GM23338 (cell line): ENCODE measurements around the gene RFC5. TPM values are rescaled to one million over a fixed set of nuclear protein-coding genes. Genes with fewer than 3 reads are reported as not detected.

ENCODE experiments used
- ATAC-seq: fragments of 200-7000 bp; cut with Tn5 transposase; 3 replicates; pipeline ENCODE4 v1.9.1; 2020
- DNase-seq: peaks from one replicate; pipeline ENCODE4 v3.0.0-alpha.2; 2015; ENCODE audit warnings: low spot score
- H2AFZ ChIP-seq: fragments of 200-600 bp; sonication (generic); 2 replicates; pipeline ENCODE4 v1.8.0; 2016; ENCODE audit warnings: antibody characterized with exemption, mild to moderate bottlenecking, moderate library complexity
- H3F3A ChIP-seq: fragments of 200-600 bp; sonication (generic); replicated peaks from 2 replicates; pipeline ENCODE4 v1.8.0; 2017; ENCODE audit warnings: antibody characterized with exemption, mixed run types, low read depth
- H3K27ac ChIP-seq: fragments of 200-600 bp; sonication (generic); 2 replicates; pipeline ENCODE4 v1.6.1; 2016; ENCODE audit warnings: low read depth
- H3K27me3 ChIP-seq: fragments of 200-600 bp; sonication (generic); 2 replicates; pipeline ENCODE4 v1.8.0; 2016; ENCODE audit warnings: mild to moderate bottlenecking, mixed run types, moderate library complexity; ENCODE audit not compliant: insufficient read depth
- H3K36me3 ChIP-seq: fragments of 200-600 bp; sonication (generic); 2 replicates; pipeline ENCODE4 v1.8.0; 2016; ENCODE audit warnings: mild to moderate bottlenecking; ENCODE audit not compliant: insufficient read depth
- H3K4me1 ChIP-seq: fragments of 200-600 bp; sonication (generic); 2 replicates; pipeline ENCODE4 v1.8.0; 2016; ENCODE audit warnings: mild to moderate bottlenecking, moderate library complexity; ENCODE audit not compliant: insufficient read depth
- H3K4me2 ChIP-seq: fragments of 200-600 bp; sonication (generic); 2 replicates; pipeline ENCODE4 v1.7.1; 2017; ENCODE audit warnings: mixed run types
- H3K4me3 ChIP-seq: fragments of 200-600 bp; sonication (generic); 2 replicates; pipeline ENCODE4 v1.6.1; 2016; ENCODE audit warnings: mixed run types
- H3K79me2 ChIP-seq: fragments of 200-600 bp; sonication (generic); replicated peaks from 2 replicates; pipeline ENCODE4 v1.8.0; 2017; ENCODE audit warnings: mild to moderate bottlenecking; ENCODE audit not compliant: insufficient read depth
- H3K9me2 ChIP-seq: fragments of 200-600 bp; sonication (generic); 2 replicates; pipeline ENCODE4 v1.8.0; 2017; ENCODE audit not compliant: insufficient read depth
- H4K20me1 ChIP-seq: fragments of 200-600 bp; sonication (generic); replicated peaks from 2 replicates; pipeline ENCODE4 v1.8.0; 2017; ENCODE audit warnings: mild to moderate bottlenecking; ENCODE audit not compliant: insufficient read depth
- H3K27ac Mint-ChIP-seq: 2 replicates; pipeline ENCODE4 v1.8.0; 2020; ENCODE audit warnings: inconsistent platforms, mild to moderate bottlenecking, moderate library complexity, mixed read lengths
- H3K27me3 Mint-ChIP-seq: 3 replicates; pipeline ENCODE4 v1.8.0; 2022; ENCODE audit warnings: low read depth, mild to moderate bottlenecking, moderate library complexity, mixed read lengths, inconsistent platforms; ENCODE audit not compliant: insufficient read depth, poor library complexity
- H3K36me3 Mint-ChIP-seq: 3 replicates; pipeline ENCODE4 v1.8.0; 2021; ENCODE audit warnings: low read depth, mild to moderate bottlenecking, inconsistent platforms, moderate library complexity, mixed read lengths
- H3K4me1 Mint-ChIP-seq: 3 replicates; pipeline ENCODE4 v1.8.0; 2020; ENCODE audit warnings: mild to moderate bottlenecking, inconsistent platforms, mixed read lengths
- H3K4me3 Mint-ChIP-seq: 3 replicates; pipeline ENCODE4 v1.8.0; 2021; ENCODE audit warnings: moderate library complexity, mild to moderate bottlenecking, inconsistent platforms, mixed read lengths
- H3K9me3 Mint-ChIP-seq: 3 replicates; pipeline ENCODE4 v1.8.0; 2020; ENCODE audit warnings: moderate library complexity, mild to moderate bottlenecking, inconsistent platforms, mixed read lengths
- ETS1 ChIP-seq: IDR thresholded peaks from 2 replicates; pipeline ENCODE4 v1.6.1; 2016; ENCODE audit warnings: antibody characterized with exemption
- STAT1 ChIP-seq: IDR thresholded peaks from one replicate; pipeline ENCODE4 v1.6.1; 2016; ENCODE audit warnings: antibody characterized with exemption; ENCODE audit not compliant: unreplicated experiment
- ZNF462 ChIP-seq: fragments of 250-450 bp; sonication (Bioruptor Pico); IDR thresholded peaks from 2 replicates; pipeline ENCODE4 v1.5.0; 2020; ENCODE audit warnings: mild to moderate bottlenecking, moderate library complexity
- polyA plus RNA-seq: library from polyadenylated mRNA; unstranded; fragments of >200 nt; fragmentation: Nextera tagmentation; extraction: Ambion mirVana; gene quantifications from 2 replicates; pipeline ENCODE4 v1.2.1, GENCODE V29; 2016
- total RNA-seq: library from RNA; depleted of rRNA; stranded (reverse); fragments of >200 nt; shearing (Covaris generic); gene quantifications from 2 replicates; pipeline ENCODE4 v1.2.3, GENCODE V29; 2014

RFC5 gene
- total and polyA plus RNA-seq, 2 experiments from 2014 or later = 35.0 to 53.2 TPM

GRCh38 chr12:117986705-117987469 lies 29.6 kb upstream of the RFC5 start:
- H3K27me3 ChIP-seq = no peaks in the 10 kb centered on the region
- H3K79me2 ChIP-seq = no peaks in the 10 kb centered on the region
- Mint-ChIP-seq H3K4me3 (no peak overlapping the region), H3K27me3 (no peaks in the 10 kb centered on the region), H3K27ac (no peak overlapping the region), H3K36me3 (no peaks in the 10 kb centered on the region), H3K4me1 (peaks cover 4% of the 10 kb centered on the region; the same call in 1 of the 3 replicates), H3K9me3 (no peaks in the 10 kb centered on the region)
- H3K4me2 ChIP-seq = no peak overlapping the region
- H3K27ac ChIP-seq = no peak overlapping the region
- H3K9me2 ChIP-seq = 0 out of 2 replicates have a peak, but pooled peaks cover 4% of the 10 kb centered on the region
- H3F3A ChIP-seq = no peaks in the 10 kb centered on the region
- no peak for ATAC-seq
- no peak overlapping the region for H3K4me3 ChIP-seq
- no peak for DNase-seq
- no peak for TF ChIP-seq STAT1
- no peak for TF ChIP-seq ETS1
- TF ChIP-seq ZNF462 (CRISPR knock-in tag) = no peak
- no peaks in the 10 kb centered on the region for H4K20me1 ChIP-seq
- H2AFZ ChIP-seq = no peak overlapping the region
- no peaks in the 10 kb centered on the region for H3K4me1 ChIP-seq
- H3K36me3 ChIP-seq = no peaks in the 10 kb centered on the region
